Loucy (cell line): ENCODE data around the gene ANGPT4.

Experiments used
- H2AFZ ChIP-seq: fragments of 200-600 bp; sonication (generic); 2 replicates; pipeline ENCODE4 v1.6.0; 2016; ENCODE audit warnings: antibody characterized with exemption, mild to moderate bottlenecking, low read length, moderate library complexity
- H3F3A ChIP-seq: fragments of 200-600 bp; 2 replicates; pipeline ENCODE4 v1.6.0; 2016; ENCODE audit warnings: antibody characterized with exemption, low read depth, mild to moderate bottlenecking
- H3K27me3 ChIP-seq: fragments of 200-600 bp; sonication (generic); 2 replicates; pipeline ENCODE4 v1.6.1; 2014; ENCODE audit warnings: low read length, mild to moderate bottlenecking; ENCODE audit not compliant: insufficient read depth, poor library complexity, severe bottlenecking
- H3K36me3 ChIP-seq: fragments of 200-600 bp; sonication (generic); 2 replicates; pipeline ENCODE4 v1.6.1; 2016; ENCODE audit warnings: low read length; ENCODE audit not compliant: insufficient read depth
- H3K4me1 ChIP-seq: fragments of 200-600 bp; sonication (generic); 2 replicates; pipeline ENCODE4 v1.5.1; 2014; ENCODE audit warnings: low read length, mild to moderate bottlenecking; ENCODE audit not compliant: insufficient read depth, poor library complexity, severe bottlenecking
- H3K4me2 ChIP-seq: fragments of 200-600 bp; sonication (generic); 2 replicates; pipeline ENCODE4 v1.6.0; 2014; ENCODE audit warnings: antibody characterized with exemption, low read length, low read depth, mild to moderate bottlenecking; ENCODE audit not compliant: poor library complexity, severe bottlenecking
- H3K4me3 ChIP-seq: fragments of 200-600 bp; sonication (generic); 2 replicates; pipeline ENCODE4 v1.5.1; 2014; ENCODE audit warnings: low read length, mild to moderate bottlenecking, mixed read lengths; ENCODE audit not compliant: poor library complexity, severe bottlenecking
- H3K79me2 ChIP-seq: fragments of 200-600 bp; sonication (generic); 2 replicates; pipeline ENCODE4 v1.6.1; 2014; ENCODE audit warnings: low read length; ENCODE audit not compliant: insufficient read depth
- H3K9ac ChIP-seq: fragments of 200-600 bp; sonication (generic); 2 replicates; pipeline ENCODE4 v1.6.0; 2014; ENCODE audit warnings: mild to moderate bottlenecking, low read depth, low read length, moderate library complexity; ENCODE audit not compliant: poor library complexity, severe bottlenecking
- H3K9me2 ChIP-seq: fragments of 200-600 bp; sonication (generic); replicated peaks from 2 replicates; pipeline ENCODE4 v1.6.1; 2016; ENCODE audit warnings: low read depth, low read length, mixed read lengths
- H3K9me3 ChIP-seq: fragments of 200-600 bp; sonication (generic); 2 replicates; pipeline ENCODE4 v1.6.1; 2014; ENCODE audit warnings: mild to moderate bottlenecking, antibody characterized with exemption, low read length, low read depth; ENCODE audit not compliant: insufficient read depth
- H4K20me1 ChIP-seq: fragments of 200-600 bp; sonication (generic); 2 replicates; pipeline ENCODE4 v1.6.0; 2014; ENCODE audit warnings: antibody characterized with exemption, low read length, mild to moderate bottlenecking; ENCODE audit not compliant: insufficient read depth, poor library complexity, severe bottlenecking
- CTCF ChIP-seq: fragments of 200-600 bp; sonication (generic); conservative IDR thresholded peaks from 2 replicates; pipeline ENCODE4 v1.5.1; 2014; ENCODE audit warnings: mild to moderate bottlenecking, antibody characterized with exemption, low read length
- EZH2phosphoT487 ChIP-seq: fragments of 200-600 bp; IDR thresholded peaks from 2 replicates; pipeline ENCODE4 v1.6.1; 2018; ENCODE audit warnings: antibody characterized with exemption, mild to moderate bottlenecking, moderate library complexity, borderline replicate concordance

Gene ANGPT4

GRCh38 chr20:962223-962622, 46.1 kb upstream of the ANGPT4 start:
- H3K27me3 ChIP-seq: no peaks in the 10 kb centered on the region
- H3K4me3 ChIP-seq: no peak overlapping the region
- H3F3A ChIP-seq: no peaks in the 10 kb centered on the region
- no peak overlapping the region for H3K9ac ChIP-seq
- H3K9me3 ChIP-seq: no peaks in the 10 kb centered on the region
- H3K36me3 ChIP-seq: no peaks in the 10 kb centered on the region
- no peaks in the 10 kb centered on the region for H3K79me2 ChIP-seq
- H3K9me2 ChIP-seq: no peaks in the 10 kb centered on the region
- no peaks in the 10 kb centered on the region for H4K20me1 ChIP-seq
- no peak overlapping the region for H3K4me2 ChIP-seq
- peaks cover 3% of the 10 kb centered on the region for H3K4me1 ChIP-seq
- no peak overlapping the region for H2AFZ ChIP-seq
- TF ChIP-seq CTCF: no peak
- no peak for TF ChIP-seq EZH2phosphoT487

GRCh38 chr20:961768-962167, 45.6 kb upstream of the ANGPT4 start:
- Histone ChIP-seq H3K4me1 (peaks cover 3% of the 10 kb centered on the region), H3K4me3 (no peak overlapping the region), H3F3A (no peaks in the 10 kb centered on the region), H3K27me3 (no peaks in the 10 kb centered on the region), H3K9me3 (no peaks in the 10 kb centered on the region), H3K9ac (no peak overlapping the region), H2AFZ (no peak overlapping the region), H3K4me2 (no peak overlapping the region), H3K36me3 (no peaks in the 10 kb centered on the region), H3K79me2 (no peaks in the 10 kb centered on the region), H3K9me2 (no peaks in the 10 kb centered on the region), H4K20me1 (no peaks in the 10 kb centered on the region)
- TF ChIP-seq EZH2phosphoT487 (no peak), CTCF (no peak)

- Histone ChIP-seq H2AFZ (no peak overlapping the region), H4K20me1 (no peaks in the 10 kb centered on the region), H3F3A (no peaks in the 10 kb centered on the region), H3K4me1 (peaks cover 3% of the 10 kb centered on the region), H3K4me3 (no peak overlapping the region), H3K9me3 (no peaks in the 10 kb centered on the region), H3K36me3 (no peaks in the 10 kb centered on the region), H3K79me2 (no peaks in the 10 kb centered on the region), H3K27me3 (no peaks in the 10 kb centered on the region), H3K9ac (no peak overlapping the region), H3K4me2 (no peak overlapping the region), H3K9me2 (no peaks in the 10 kb centered on the region)
- TF ChIP-seq EZH2phosphoT487 (no peak), CTCF (no peak)
Measured at GRCh38 chr20:959996-960615, 44.0 kb upstream of the ANGPT4 start.
